AG04449 (cell line): Measurements from ENCODE around the gene HJURP.

Experiments used
- CTCF ChIA-PET: fragments of 350-600 bp; formaldehyde crosslinking; extraction: SDS; loops from one replicate; lab custom pipeline; 2021; ENCODE audit warnings: antibody characterized with exemption; lab: Yijun Ruan, JAX
- POLR2A ChIA-PET: fragments of 400-600, 350-600 bp; formaldehyde crosslinking; extraction: SDS; loops from one replicate; lab custom pipeline; 2020; ENCODE audit warnings: antibody characterized with exemption, inconsistent platforms; lab: Yijun Ruan, JAX
- DNase-seq: peaks from one replicate; pipeline ENCODE4 v3.0.0-alpha.2; 2010; ENCODE audit warnings: low read depth, low spot score
- H3K4me3 ChIP-seq: 2 replicates; pipeline ENCODE4 v1.5.1; 2011; ENCODE audit warnings: low read depth, mild to moderate bottlenecking, control low read depth, low read length
- TF ChIP-seq, protein P1 (sequence below): IDR thresholded peaks from one replicate; pipeline ENCODE4 v1.5.1; 2011; ENCODE audit warnings: mild to moderate bottlenecking, moderate library complexity, low read length, control low read depth, inconsistent platforms; ENCODE audit not compliant: insufficient read depth; ENCODE audit errors: missing control alignments

Gene HJURP

DNA sequence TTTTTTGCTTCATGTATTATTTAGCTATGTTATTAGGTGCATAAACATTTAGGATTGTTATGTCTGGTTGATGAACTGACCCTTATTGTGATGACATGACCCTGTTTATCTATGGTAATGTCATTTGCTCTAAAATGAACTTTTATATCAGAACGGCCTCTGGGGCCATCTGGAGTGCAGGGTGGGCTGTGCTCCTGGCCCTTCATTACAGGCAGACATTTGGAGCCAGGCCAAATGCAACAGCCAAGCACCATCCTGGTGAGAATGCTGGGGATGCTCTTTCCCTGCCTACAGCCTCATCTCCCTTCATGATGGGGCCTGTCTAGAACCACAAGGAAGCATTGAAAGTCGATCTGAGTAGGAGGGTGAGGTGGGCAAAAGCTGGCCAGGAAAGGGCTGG, 38.0 kb downstream of the HJURP start:
- DNase-seq, result no peak

GRCh38 chr2:233815861-233816260, 38.5 kb downstream of the HJURP start:
- CTCF ChIA-PET, result no interaction called here
- TF ChIP-seq, protein P1, sequence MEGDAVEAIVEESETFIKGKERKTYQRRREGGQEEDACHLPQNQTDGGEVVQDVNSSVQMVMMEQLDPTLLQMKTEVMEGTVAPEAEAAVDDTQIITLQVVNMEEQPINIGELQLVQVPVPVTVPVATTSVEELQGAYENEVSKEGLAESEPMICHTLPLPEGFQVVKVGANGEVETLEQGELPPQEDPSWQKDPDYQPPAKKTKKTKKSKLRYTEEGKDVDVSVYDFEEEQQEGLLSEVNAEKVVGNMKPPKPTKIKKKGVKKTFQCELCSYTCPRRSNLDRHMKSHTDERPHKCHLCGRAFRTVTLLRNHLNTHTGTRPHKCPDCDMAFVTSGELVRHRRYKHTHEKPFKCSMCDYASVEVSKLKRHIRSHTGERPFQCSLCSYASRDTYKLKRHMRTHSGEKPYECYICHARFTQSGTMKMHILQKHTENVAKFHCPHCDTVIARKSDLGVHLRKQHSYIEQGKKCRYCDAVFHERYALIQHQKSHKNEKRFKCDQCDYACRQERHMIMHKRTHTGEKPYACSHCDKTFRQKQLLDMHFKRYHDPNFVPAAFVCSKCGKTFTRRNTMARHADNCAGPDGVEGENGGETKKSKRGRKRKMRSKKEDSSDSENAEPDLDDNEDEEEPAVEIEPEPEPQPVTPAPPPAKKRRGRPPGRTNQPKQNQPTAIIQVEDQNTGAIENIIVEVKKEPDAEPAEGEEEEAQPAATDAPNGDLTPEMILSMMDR, result no peak
- POLR2A ChIA-PET, result no interaction called here
- H3K4me3 ChIP-seq, result no peak overlapping the region
- no peak for DNase-seq

More for the DNA sequence above, 38.0 kb downstream of the HJURP start:
- POLR2A ChIA-PET, result no interaction called here
- TF ChIP-seq, protein P1, result no peak
- no peak overlapping the region for H3K4me3 ChIP-seq
- CTCF ChIA-PET, result no interaction called here

DNA sequence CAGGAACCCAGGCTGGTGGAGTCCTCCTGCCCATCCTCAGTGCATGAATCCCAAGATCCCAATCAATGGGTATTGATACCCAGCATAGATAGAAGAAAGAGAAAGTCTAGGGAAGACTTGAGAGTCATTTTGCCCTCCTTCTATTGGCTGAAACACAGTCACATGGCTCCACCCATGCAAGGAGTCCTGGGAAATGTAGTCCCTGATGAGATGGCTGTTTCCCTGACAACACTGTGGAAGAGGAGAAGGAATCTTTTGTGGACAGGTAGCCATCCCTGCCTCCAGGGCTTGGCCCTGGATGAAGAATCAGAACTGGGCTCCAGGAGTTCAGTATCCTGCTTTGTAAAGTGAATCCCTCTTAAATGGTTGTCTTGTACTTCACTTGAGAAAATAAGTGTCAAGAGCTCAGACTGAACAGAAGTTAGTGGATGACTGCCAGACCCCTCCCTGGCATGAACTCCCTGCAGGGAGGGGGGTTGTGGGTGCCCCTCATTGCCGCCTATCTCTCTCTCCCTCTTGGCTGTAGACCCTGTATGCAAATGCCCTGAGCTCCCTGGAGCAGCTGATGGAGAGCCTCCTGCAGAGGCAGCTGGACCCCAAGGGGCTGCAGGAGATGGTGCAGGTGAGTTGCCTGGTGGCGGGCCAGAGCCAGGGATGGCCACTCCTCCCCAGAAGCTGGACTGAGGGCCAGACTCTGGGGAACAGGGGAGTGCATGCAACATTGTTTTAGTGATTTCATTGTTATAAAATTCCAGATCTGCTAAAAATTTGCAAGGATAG, 40.1 kb downstream of the HJURP start:
- DNase-seq, result no peak
- ChIA-PET CTCF (interaction anchor here (1.4 kb wide), 1 partner anchor 366 kb away, joined by 4 read pairs; no protein-coding TSS in a partner anchor), POLR2A (no interaction called here)
- no peak overlapping the region for H3K4me3 ChIP-seq
- TF ChIP-seq, protein P1, result no peak

DNA sequence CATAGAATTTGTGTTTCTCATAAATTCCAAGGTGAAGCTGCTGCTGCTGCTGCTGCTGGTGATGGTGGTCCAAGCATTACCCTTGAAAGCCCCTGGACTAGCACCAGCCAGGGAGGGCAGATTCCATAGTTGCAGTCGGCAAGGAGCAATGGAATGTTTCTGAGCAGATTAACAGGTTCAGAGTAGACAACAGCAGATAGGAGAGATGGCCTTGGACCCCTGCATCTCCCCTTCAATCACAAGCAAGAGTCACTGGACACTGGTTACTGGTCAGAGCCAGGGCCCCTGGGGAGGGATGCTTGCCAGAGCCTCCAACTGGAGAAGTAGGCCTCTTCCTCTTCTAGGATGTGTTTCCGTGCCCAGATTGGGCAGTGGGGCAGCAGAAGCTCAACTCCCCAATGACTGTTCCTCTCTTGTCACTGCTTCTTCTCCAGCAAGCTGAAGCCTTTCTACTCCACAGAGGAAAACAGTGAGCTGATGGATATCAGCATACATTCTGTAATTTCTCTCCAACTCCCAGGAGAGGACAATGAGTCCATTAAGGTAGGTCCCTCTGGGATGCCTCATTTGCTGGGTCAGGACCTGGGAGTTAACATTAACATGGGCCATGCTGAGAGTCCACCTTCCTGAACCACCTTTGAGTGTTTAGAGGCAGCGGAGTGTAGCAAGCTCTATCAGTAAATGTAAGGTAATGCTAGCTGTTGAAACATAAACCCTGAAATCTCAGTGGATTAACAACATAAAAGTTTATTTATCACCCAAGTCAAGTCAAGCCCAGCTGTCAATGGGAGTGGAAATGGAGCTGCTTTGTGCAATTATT, 40.9 kb downstream of the HJURP start:
- ChIA-PET POLR2A (no interaction called here), CTCF (interaction anchor here (1.4 kb wide), 1 partner anchor 365 kb away, joined by 4 read pairs; no protein-coding TSS in a partner anchor)
- DNase-seq, result no peak
- TF ChIP-seq, protein P1, result no peak
- no peak overlapping the region for H3K4me3 ChIP-seq

GRCh38 chr2:233811732-233812131, 42.6 kb downstream of the HJURP start:
- ChIA-PET CTCF (no interaction called here), POLR2A (no interaction called here)
- H3K4me3 ChIP-seq, result no peak overlapping the region
- TF ChIP-seq, protein P1, result no peak
- no peak for DNase-seq

GRCh38 chr2:233811087-233811486, 43.2 kb downstream of the HJURP start:
- ChIA-PET CTCF (no interaction called here), POLR2A (no interaction called here)
- TF ChIP-seq, protein P1, result no peak
- no peak for DNase-seq
- no peak overlapping the region for H3K4me3 ChIP-seq
